Stimulated activated CD4-positive, alpha-beta T cell treated with anti-CD3 and anti-CD28 coated beads, Interleukin-12 subunit alpha, Interleukin-12 subunit beta, amount 100 ng/mL, for 24 hours (primary cell): ENCODE data around the gene TSC1.
A peak's percentile ranks its signal among the peaks of the same experiment; 100 is the strongest.
"Not testable (repeated sequence)": the region's sequence is repeated elsewhere in the genome, so short reads cannot be mapped to it uniquely, and the experiment has no call there.

ENCODE experiments used
- DNase-seq, 2 experiments: peaks; one replicate each; pipeline ENCODE4 v3.0.0-alpha.2; 2020; ENCODE audit warnings: low read depth in 2 of 2

The TSC1 gene

DNA sequence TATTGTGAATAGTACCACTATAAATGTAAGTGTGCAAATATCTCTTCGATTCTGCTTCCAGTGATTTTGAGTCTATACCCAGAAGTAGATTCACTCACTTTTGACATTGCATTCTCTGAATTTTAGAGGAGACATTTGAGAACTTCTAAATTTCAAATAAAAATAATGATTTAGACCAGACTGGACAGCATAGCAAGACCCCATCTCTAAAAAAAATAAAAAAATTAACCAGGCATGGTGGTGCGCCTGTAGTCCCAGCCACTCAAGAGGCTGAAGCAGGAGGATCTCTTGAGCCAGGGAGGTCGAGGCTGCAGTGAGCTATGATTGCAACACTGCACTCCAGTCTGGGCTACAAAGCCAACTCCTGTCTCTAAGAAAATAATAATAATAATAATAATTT, 32.2 kb upstream of the TSC1 start:
- DNase-seq, result no peak

DNA sequence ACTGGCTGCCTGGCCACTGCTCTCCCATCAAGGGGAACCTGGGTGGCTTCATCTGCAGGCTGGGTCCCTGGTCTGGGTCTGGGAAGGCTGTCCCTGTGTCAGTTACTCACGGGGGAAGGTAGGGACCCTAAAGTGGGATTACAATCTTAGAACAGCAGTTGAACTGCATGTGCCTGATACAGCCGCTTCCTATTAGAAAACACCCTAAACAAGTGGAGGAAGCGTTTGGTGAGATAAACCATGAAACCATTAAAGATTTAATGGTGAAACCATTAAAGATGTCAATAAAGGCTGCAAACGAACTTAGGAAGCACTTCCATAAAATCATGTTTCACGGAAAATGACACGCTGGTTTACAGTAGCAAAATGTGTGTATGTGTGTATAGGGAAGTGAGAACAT, 31.5 kb upstream of the TSC1 start:
- no peak for DNase-seq

DNA sequence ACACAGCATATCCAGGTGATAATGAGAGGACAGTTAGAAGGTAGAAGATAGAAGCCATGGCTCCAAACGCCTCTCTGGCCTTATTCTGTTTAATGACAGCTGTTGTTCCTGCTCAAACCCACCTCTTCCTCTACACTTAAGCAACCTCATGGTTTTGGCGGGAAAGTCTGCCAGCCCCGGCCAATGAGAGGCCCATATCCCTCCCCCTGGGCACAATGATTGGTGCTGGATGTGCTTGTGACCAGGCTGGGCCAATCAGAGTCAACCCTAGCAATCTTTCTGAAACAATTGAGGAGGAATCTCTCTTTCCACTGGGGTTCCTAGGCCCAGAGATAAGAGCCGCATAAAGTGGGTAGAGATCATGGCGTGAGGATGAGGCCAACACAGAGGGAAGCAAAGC, 29.3 kb upstream of the TSC1 start:
- DNase-seq, result peak in 1 of 2 experiments; percentile 11

DNA sequence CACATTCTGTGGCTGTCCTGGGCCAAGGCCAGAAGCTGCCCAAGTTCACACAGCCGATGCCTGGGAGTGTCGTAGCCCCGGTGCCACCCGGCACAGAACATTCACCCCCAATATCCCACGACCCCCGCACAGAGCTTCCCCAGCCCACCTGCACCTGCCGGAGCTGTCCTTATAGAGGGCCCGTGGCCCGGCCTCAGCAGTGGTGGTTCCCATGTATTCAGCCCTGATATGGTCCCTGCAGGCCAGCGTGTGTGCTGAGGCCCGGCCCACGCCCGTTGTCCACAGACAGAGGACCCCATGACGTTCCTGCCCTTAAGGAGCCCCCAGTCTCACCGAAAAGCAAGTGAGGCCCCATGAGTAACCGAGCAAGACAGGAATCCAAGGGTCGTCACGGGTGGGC, 28.8 kb upstream of the TSC1 start:
- no peak for DNase-seq

DNA sequence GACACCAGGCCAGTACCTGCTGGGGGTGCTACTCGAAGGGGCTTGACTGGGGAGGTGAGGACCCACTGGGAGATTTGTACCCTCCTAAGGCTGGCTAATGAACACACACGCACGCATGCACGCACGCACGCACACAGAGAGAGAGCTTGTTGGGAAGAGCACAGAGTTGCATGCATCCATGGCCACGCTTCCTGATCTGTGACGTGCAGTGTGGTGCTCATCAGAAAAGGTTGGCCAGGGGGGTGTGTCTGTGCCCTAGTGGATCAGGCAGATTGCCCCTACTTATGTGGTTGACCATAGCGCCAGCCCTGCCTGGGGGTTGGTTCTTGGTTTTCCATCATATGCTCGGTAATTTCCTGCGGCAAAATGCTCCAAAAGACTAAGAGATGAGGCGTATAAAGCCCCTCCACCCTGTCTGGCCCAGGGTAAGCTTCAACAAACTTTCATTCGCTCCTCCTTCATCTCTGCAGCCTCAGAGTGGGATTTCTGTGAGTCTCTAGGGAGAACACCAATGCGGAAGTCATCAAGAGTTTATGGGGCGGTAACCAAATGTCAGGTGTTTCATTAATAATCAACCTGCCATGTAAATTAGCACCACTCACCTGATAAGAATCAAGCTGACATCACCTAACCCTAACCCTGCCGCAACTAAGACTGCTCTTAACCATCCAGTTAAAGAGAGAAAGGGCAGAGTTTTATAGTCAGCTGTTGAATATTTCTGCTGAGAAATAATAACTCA, 26.1 kb upstream of the TSC1 start:
- DNase-seq, result no peak

DNA sequence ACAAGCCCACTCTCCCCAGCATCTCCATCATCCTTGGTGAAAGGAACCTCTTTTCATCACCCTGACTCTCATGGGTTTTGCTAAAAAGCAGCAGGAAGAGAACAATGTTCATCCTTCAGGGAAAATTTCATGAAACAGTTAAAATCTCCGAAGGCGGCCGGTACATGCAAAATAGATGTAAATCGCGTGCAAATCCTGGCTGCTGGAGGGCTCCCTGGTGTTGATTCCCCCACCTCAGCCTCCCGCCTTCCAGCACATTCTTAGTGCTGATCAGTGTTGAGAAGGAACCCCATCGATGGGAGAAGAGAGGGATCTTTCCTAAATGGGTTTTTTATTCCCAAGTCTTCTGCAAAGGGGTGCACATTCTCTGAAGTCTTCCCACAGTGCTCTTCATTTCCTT, 25.4 kb upstream of the TSC1 start:
- DNase-seq, result no peak

DNA sequence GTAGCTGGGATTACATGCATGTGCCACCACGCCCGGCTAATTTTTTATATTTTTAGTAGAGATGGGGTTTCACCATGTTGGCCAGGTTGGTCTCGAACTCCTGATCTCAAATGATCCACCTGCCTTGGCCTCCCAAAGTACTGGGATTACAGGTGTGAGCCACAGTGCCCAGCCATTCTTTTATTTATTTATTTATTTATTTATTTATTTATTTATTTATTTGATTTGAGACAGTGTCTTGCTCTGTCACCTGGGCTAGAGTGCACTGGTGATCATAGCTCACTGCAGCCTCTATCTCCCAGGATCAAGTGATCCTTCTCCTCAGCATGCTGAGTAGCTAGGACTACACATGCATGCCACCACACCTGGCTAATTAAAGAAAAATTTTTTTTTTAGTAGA, 23.5 kb upstream of the TSC1 start:
- not testable (repeated sequence) for DNase-seq

DNA sequence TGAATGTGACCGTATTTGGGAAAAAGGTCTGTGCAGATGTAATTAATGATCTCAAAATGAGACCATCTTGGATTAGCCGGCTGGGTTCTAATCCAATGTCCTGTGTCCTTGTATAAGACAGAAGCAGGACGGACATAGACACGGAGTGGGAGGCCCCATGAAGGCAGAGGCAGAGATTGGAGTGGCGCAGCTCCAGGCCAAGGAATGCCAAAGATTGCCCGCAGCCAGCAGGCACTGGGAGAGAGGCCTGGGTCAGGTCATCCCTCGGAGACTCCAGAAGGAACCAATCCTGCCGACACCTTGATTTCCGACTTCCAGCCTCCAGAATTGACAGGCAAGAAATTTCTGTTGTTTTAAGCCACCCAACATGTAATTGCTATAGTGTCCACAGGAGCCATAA, 21.1 kb upstream of the TSC1 start:
- DNase-seq, result no peak

DNA sequence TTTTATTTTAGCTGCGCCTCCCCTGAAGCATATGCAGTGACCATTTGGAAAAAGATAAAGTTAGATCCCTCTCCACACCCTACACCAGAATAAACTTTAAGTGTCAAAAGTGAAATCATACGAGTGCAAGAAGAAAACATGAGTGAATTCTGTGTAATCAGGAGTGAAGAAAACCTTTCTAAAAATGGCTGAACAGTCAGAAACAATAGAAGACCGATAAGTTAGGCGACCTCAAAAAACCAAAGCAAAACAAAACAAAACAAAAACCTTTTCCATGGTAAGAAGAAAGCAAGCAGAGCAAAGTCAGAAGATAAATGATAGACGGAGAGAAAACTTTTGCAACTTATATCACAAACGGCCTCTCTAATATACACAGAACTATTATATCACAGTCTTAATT, 16.6 kb upstream of the TSC1 start:
- DNase-seq, result no peak

DNA sequence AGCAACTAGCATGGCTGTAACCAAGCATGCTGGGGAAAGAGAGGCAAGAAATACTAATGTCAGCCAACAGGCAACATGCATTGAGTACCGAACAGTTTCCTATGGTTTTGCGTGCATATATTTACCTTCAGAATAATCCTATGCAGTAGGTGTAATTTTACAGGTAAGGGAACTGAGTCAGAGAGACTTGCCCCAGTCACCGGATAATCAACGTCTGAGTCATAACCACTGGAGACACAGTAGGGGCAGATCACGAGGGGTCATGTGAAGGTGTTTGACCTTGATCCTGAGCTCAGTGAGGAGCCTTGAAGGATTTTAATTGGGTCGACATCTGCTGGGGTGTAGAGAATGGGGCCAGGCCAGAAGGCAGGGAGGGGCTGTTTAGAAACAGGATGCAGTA, 13.4 kb upstream of the TSC1 start:
- no peak for DNase-seq

DNA sequence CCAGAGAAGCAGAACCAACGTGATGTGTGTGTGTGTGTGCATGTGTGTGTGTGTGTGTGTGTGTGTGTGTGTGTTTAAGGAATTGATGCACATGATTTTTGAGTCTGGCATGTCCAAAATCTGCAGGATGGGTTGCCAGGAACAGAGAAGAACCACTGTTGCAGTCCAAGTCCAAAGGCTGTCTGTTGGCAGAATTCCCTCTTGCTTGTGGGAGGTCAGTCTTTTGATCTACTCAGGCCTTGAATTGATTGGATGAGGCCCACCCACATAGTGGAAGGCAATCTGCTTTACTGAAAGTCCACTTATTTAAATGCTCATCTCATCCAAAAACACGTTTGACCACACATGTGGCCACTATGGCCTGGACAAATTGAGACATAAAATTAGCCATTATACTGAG, 11.4 kb upstream of the TSC1 start:
- no peak for DNase-seq

DNA sequence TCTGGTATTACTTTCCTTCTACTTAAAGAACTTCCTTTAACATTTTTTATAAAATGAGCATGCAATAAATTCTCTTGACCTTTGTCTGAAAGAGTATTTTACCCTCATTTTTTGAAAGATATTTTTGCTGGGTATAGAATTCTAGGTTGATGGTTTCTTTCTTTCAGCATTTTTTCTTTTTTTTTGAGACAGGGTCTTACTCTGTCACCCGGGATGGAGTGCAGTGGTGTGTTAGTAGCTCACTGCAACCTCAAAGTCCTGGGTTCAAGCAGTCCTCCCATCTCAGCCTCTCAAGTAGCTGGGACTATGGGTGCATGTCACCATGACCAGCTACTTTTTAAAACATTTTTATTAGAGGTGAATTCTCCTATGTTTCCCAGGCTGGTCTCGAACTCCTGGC, 10.7 kb upstream of the TSC1 start:
- no peak for DNase-seq

DNA sequence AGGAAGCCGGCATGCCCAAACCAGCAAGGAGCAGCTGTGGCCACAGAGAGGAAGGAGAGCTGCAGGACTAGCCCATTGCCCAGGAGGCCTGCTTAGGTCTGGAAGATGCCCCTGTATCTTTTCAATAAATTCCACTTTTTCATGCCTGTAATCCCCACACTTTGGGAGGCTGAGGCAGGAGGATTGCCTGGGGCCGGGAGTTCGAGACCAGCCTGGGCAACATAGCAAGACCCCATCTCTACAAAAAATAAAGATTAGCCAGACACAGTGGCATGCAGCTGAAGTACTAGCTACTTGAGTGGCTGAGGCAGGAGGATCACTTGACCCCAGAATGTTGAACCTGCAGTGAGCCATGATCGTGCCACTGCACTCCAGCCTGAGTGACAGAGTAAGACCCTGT, 5.3 kb upstream of the TSC1 start:
- no peak for DNase-seq

DNA sequence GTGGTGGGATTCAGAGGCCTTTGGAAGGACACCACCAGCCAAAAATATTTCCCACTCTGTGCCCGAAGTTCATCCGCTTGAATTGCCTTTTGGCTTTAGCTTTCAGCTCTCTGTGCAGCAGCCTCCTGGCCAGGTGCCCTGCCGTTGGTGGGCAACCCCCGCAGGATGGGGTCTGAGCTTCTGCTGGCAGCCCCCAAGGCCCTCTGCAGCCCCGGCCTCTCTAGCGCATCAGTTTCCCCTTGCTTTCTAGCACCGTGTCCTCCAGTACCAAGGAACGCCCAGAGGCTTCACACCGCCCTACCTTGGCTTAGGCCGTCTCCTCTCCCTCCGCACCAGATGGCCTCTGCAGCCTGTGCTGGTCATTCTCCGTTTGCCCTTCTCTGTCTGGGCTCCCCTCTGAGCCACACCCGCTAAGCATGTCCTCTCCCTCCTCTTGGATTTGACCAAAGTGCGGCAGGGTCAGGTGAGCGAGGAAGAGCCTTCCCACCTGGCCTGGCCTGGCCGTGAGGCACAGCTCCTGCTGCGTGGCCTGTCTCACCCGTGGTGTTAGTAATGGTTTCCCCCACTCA, 4.2 kb upstream of the TSC1 start:
- DNase-seq, result no peak

DNA sequence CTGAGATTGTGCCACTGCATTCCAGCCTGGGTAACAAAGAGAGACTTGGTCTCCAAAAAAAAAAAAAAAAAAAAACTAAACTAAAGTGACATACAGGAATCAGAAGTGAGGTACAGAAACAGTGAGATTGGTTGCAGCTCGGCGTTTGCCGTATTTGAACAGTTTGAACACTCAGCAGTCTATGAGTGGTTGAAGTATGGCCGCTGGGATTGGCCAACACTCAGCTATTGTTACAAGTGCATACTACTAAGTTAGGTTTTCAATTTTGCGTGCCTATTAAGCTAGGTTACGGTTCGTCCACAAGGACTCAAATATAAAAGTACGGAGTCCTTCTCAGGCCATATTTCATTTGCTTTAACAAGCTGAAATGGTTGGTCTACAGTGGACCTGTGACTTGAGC, 3.3 kb upstream of the TSC1 start:
- DNase-seq, result no peak

DNA sequence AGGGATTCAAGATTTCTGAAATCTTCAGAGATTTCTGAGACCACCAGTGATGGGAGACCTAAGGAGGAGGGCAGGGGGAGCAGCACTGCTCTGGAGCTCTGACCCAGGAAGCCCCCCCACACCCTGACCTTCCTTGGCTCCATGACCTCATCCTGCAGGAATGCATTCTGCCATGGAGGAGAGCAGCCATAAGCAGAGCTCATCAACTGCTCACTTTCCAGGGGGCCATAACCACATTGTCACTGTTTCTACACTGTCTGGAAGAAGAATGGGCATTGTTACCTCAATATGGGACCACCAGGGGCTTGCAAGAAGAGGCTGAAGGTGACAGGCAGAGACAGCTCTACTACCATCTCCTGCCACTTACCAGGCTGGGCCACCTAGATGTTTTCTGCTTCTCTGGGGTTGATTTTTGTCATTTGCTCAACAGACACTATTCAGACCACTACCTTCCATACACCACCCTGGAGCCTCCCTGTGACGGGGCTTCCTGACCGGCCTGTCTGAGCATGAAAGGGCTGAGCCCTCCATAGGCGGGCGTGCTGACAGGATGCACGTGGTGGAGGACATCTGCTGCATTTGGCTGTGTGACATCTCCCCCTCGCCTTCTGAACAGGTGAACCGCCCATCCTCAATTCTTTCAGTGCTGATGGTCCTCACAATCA, 2.3 kb upstream of the TSC1 start:
- DNase-seq, result no peak

DNA sequence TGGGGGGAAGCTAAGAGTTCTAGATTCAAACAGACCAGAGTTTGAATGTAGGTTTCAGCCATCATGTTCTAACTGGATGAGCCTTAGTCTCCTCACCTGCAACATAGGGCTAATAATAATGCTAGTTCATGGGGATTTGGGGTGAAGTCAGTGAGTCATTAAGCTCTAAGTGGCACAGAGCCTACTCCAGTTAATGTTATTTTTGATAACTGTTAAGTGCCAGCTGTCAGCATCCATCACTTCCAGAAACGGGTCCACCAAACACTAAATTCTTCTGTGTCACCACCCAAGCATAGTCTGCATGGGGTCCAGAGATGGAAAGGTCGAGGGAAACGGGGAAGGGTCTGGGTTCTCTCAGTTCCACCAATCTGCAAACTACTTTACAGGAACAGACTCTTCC, 1.8 kb upstream of the TSC1 start:
- DNase-seq, result no peak

DNA sequence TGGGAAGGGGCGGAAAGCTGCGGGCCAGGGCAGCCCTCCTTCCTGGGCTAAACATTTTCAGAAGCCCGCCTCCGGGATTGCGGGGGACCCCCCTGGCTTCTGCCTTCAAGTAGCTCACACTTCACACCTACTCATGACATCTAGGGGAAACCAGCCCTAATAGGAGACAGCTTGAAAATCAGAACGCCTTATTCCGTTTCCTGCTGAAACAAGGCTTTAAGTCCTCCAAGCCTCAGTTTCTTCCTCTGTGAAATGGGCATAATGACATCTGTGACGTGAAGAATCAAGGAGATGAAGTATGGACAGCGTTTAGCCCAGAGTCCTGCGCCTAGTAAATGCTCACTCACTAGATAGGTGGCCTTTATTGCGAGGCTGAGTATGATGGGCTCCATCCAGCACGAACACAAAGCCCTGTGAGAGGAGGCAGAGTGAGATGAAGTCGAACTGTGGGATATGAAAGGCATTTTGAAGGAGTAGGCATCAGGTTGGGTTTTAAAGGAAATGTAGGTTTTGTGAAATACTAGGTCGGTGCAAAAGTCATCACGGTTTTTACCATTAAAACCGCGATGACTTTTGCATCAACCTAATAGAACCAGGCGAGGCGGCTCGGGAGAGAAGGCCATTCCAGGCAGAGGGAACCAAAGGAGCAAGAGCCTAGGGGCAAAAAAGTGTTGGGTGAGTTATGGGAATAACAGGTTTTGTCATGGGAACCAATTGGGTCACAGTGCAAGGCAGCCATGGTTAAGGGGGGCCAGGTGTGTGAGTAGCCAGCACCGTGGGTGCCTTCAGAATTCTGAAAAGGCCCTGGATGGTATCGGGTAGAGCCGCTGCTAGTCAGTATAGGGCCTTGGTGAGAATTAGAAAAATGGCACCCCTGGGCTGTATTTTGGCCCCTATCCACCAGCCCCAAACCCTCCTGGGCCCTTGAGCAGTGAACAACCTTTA, 1.0 kb upstream of the TSC1 start:
- DNase-seq, result no peak

DNA sequence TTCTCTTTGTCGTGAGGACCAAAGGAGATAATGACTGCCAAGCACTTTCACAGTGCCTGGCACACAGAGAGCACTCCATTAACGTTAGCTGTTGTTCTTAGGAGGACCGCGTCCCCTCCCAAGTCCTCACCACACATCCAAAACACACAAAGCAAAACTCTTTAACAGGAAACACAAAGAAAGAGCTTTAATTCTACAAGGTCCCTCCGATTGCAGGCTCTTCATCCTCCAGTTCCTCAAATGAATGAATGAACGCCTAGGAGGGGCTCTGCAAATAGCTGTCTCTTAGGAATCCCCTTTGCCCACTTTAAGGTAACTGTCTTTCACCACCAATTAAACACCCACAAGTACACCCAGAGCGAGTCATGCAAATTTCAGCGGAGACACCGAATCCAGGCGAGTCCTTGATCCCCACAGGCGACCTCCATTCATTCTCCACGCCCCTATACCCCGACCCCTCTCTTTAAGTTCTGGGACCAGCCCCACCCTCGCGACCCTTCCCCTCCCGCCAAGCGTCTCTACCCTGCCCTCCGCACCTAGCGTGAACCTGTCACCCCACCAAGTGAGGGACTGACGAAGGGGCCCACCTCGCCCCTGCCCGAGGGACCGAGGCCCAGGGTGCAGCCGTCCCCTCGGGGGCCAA, 644 bp downstream of the TSC1 start:
- no peak for DNase-seq

DNA sequence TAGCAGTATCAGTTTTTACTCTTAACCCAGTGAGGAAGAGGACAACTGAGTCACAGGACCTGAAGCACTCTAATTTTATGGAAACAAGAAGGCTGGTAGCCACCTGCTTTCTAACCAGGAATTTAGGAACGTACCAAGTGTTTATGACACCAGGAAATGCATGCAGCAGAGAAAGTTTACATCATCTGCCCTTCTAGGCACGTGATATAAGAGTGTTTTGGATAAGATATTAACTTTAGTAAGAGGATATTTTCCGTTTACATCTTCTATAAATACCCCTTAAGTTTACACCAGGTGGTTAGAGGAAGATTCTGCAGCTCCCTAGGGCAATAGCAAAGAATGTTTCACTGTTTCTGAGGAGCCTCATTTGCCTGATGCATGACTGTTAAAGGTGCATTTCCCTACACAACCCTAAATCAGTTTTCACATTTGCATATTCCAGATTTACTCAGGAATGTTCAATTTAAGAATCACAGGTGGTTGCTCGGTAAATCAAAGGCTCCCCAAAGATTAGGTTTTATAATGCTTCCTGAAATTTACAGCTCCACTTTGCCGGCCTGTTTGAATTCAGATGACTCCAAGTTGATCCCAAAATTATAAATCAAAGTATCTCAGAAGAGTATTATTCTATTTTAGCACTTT, 1.8 kb downstream of the TSC1 start:
- no peak for DNase-seq

DNA sequence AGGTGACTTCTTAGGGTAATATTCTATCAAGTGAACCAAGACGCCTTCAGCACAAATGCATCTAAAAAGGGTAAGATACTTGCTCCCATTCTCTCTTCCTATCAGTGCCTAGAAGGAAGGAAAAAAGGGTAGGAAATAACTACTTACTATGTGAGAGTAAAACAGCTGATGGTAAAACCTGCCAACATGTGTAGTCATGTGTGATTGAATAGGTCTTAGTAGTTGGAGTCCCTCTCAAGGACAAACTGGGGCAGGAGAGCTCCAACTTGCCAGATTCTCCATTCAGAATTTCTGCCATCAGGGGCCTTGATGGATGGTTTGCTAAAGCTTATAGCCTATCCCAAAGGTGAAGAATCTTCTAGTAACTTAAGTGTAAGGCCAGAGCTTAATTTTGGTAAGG, 5.2 kb downstream of the TSC1 start:
- DNase-seq, result no peak
